ENCODE data around the gene TACC2.

GRCh38 chr10:122164815-122165483 lies 176.0 kb downstream of the TACC2 start:
- TF ChIP-seq POU6F1 (CRISPR knock-in tag; IDR thresholded peaks at IDR 0.05; ENCODE audit: borderline replicate concordance, low read depth) (no peak), TOX (CRISPR knock-in tag; IDR thresholded peaks at IDR 0.05; ENCODE audit: borderline replicate concordance) (no peak), OSR1 (CRISPR knock-in tag; IDR thresholded peaks at IDR 0.05) (no peak), ISL1 (CRISPR knock-in tag; IDR thresholded peaks at IDR 0.05) (no peak), ZFP30 (CRISPR knock-in tag; IDR thresholded peaks at IDR 0.05) (no peak)

Measured in SK-N-SH treated with all-trans-retinoic acid at 6 μM for 48 hours (cell line).